Uterus (tissue), 4 donors: Measurements from ENCODE around the gene CDYL. TPM values are rescaled to one million over a fixed set of nuclear protein-coding genes. Genes with fewer than 3 reads are reported as not detected.

Experiments used
- DNase-seq, 2 donors: peaks; one replicate each; pipeline ENCODE4 v3.0.0-alpha.2; 2019 to 2020
- H3K27ac ChIP-seq, 2 donors: fragments of 200-600 bp; sonication (generic); 1 replicate in 1 of 2; 2 replicates in 1 of 2; pipeline ENCODE4 v1.5.1; 2016 to 2018
- H3K27me3 ChIP-seq, 2 donors: fragments of 200-600 bp; sonication (generic); one replicate each; pipeline ENCODE4 v1.5.1; 2018 to 2019; ENCODE audit warnings: control low read depth in 1 of 2
- H3K36me3 ChIP-seq, 2 donors: fragments of 200-600 bp; sonication (generic); one replicate each; pipeline ENCODE4 v1.5.1; 2019; ENCODE audit warnings: control low read depth in 1 of 2
- H3K4me1 ChIP-seq, 2 donors: fragments of 200-600 bp; sonication (generic); one replicate each; pipeline ENCODE4 v1.5.1; 2018 to 2019; ENCODE audit warnings: control low read depth in 1 of 2
- H3K4me3 ChIP-seq, 2 donors: fragments of 200-600 bp; sonication (generic); 1 replicate in 1 of 2; 2 replicates in 1 of 2; pipeline ENCODE4 v1.5.1; 2018 to 2019; ENCODE audit warnings: mild to moderate bottlenecking in 1 of 2
- H3K9me3 ChIP-seq, 2 donors: fragments of 200-600 bp; sonication (generic); one replicate each; pipeline ENCODE4 v1.5.1; 2019; ENCODE audit warnings: control low read depth in 1 of 2
- POLR2A ChIP-seq, 2 donors: fragments of 450-650 bp; IDR thresholded peaks; one replicate each; pipeline ENCODE4 v1.6.1; 2016; ENCODE audit warnings: antibody characterized with exemption in 2 of 2, mild to moderate bottlenecking in 1 of 2, moderate library complexity in 1 of 2
- intact Hi-C: fragments of 100-400 bp; cut with DNase I; formaldehyde crosslinking; loops from one replicate; pipeline ENCODE4 v1.15.1; 2023; ENCODE audit warnings: low total_unique reads
- total RNA-seq, 4 donors: library from RNA; depleted of rRNA in 3 of 4; stranded (reverse); fragments of >200 nt in 3 of 4; gene quantifications; one replicate each; pipeline versions ENCODE4 v1.1.0 to v1.2.4, GENCODE V29; 2014 to 2023
- TF ChIP-seq, protein P1 (sequence below), 4 experiments: fragments of 200-600 bp in 2 of 4; fragments of 450-650 bp in 2 of 4; sonication (generic) in 2 of 4; IDR thresholded peaks; one replicate each; pipeline ENCODE4 v1.5.1; 2016 to 2019; ENCODE audit warnings: antibody characterized with exemption in 4 of 4, mild to moderate bottlenecking in 2 of 4, moderate library complexity in 1 of 4
- donor health status: DM: yes; HTN: yes; CAD: no.

CDYL gene
- total RNA-seq, 4 donors from 2014 or later = 24.1 to 118 (median 42.3) TPM

DNA sequence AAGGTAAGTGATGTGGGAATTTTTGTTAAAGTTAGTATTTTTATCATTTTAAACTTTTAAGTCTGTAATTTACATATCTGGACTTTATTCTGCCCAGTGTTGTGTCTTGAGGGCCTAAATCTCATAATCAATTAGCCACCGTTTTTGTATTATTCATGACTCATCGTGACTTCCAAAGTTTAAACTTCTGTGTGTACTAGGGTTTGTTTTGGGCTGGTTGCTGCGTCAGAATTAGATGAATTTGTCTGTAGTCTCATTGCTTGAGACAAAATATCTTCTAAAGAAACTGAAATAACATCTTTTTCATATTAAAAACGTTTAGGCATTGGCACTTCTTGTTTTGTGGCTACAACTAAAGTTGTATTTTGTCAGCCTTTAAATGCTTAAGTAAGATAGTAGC is 41.3 kb downstream of the CDYL start:
- Histone ChIP-seq H3K9me3 (no peaks in the 10 kb centered on the region), H3K36me3 (no peaks in the 10 kb centered on the region), H3K27ac (no peak overlapping the region), H3K4me3 (no peak overlapping the region), H3K4me1 (no peaks in the 10 kb centered on the region), H3K27me3 (no peaks in the 10 kb centered on the region)
- intact Hi-C loops = no loop called here
- TF ChIP-seq, protein P1, sequence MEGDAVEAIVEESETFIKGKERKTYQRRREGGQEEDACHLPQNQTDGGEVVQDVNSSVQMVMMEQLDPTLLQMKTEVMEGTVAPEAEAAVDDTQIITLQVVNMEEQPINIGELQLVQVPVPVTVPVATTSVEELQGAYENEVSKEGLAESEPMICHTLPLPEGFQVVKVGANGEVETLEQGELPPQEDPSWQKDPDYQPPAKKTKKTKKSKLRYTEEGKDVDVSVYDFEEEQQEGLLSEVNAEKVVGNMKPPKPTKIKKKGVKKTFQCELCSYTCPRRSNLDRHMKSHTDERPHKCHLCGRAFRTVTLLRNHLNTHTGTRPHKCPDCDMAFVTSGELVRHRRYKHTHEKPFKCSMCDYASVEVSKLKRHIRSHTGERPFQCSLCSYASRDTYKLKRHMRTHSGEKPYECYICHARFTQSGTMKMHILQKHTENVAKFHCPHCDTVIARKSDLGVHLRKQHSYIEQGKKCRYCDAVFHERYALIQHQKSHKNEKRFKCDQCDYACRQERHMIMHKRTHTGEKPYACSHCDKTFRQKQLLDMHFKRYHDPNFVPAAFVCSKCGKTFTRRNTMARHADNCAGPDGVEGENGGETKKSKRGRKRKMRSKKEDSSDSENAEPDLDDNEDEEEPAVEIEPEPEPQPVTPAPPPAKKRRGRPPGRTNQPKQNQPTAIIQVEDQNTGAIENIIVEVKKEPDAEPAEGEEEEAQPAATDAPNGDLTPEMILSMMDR (IDR thresholded peaks at IDR 0.05) = no peak
- TF ChIP-seq POLR2A (IDR thresholded peaks at IDR 0.05) = no peak
- no peak for DNase-seq

DNA sequence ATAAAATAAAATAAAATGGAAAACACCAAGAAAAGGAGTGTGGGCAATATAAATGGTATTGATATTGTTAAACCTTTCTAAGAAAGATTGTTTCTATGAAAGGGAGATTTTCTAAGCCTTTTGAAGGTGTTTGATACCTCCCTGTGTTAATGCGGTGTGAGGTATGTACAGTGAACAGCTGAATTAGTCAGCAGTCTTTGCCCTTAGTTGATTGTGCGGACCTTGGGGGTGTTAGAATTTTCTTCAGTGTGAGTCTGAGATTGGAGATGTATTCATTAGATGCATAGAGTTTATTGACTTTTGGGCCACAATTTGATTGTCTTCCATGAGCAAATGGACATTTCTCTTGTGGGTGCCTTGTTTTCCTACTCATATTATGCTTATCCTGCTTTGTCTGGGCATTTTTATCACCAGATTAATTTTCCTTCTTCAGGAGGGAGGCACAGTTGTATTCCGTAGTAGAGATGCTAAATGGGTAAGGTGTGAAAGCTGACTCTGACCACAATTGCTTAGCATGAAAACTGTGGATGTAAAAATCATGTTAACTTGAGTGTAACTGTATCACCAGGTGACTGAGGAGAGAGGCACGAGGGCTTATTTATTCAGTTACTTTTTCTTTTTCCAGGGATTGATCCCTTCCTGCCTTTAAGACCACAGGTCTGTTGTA is 42.2 kb downstream of the CDYL start:
- TF ChIP-seq, protein P1 (IDR thresholded peaks at IDR 0.05) = no peak
- no peak for TF ChIP-seq POLR2A (IDR thresholded peaks at IDR 0.05)
- H3K9me3 ChIP-seq = no peaks in the 10 kb centered on the region
- no peaks in the 10 kb centered on the region for H3K4me1 ChIP-seq
- H3K27ac ChIP-seq = no peak overlapping the region
- H3K27me3 ChIP-seq = no peaks in the 10 kb centered on the region
- no peaks in the 10 kb centered on the region for H3K36me3 ChIP-seq
- intact Hi-C loops = no loop called here
- DNase-seq = no peak
- no peak overlapping the region for H3K4me3 ChIP-seq

DNA sequence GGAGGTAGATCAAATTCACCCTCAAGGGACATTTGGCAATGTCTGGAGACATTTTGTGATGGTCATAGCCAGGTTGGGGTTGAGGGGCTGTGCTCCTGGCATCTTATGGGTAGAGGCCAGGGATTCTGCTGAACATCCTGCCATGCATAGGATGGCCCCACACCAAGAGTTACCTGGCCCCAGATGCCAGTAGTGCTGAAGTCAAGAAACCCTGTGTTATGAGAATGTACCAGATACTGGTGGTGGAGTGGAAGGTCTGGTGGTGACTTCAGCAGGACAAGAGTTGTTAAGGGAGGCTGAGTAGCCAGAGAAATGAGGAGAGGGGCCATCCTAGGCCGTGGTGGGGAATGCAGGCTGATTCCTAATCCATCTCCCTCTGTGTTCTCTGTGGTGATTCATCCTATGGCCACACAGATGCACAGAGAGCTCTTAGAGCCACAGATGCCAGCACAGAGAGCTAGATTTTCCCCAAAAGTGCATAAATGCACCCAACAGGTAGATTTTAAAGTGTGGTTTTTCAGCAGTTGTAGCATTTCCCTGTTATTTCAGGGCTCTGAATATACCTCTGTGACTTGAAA is 43.6 kb downstream of the CDYL start:
- Histone ChIP-seq H3K4me3 (no peak overlapping the region), H3K27ac (no peak overlapping the region), H3K9me3 (no peaks in the 10 kb centered on the region), H3K4me1 (no peaks in the 10 kb centered on the region), H3K36me3 (no peaks in the 10 kb centered on the region), H3K27me3 (no peaks in the 10 kb centered on the region)
- DNase-seq = no peak
- intact Hi-C loops = no loop called here
- TF ChIP-seq POLR2A (IDR thresholded peaks at IDR 0.05) = no peak
- TF ChIP-seq, protein P1 (IDR thresholded peaks at IDR 0.05) = no peak

DNA sequence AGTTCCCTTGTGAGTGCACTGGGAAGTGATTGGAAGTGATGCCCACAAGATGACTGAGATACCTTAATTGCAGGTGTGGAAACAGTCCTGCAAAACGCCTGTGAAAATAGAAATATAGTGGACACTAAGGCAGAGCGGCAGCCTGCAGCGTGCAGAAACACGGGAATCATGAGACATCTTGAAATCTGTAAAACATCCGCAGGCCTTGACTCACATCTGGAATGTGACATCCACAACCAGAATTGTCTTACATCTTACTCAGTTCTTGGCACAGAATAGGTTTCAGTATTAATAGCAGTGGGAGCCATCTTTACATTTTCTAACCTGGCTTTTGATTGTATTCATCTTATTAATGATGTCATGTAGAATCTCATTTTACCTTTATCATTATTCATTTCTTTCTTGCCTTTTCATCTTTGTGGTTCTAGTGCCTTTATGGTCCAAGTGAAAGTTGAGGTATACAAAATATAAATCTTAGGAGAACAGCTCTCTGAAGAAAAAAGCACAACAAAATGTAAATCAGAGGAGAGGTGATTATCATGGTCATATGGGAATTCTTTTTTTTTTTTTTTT is 44.6 kb downstream of the CDYL start:
- Histone ChIP-seq H3K9me3 (no peaks in the 10 kb centered on the region), H3K4me1 (no peaks in the 10 kb centered on the region), H3K36me3 (no peaks in the 10 kb centered on the region), H3K27me3 (no peaks in the 10 kb centered on the region), H3K4me3 (no peak overlapping the region), H3K27ac (no peak overlapping the region)
- intact Hi-C loops = no loop called here
- DNase-seq = no peak
- TF ChIP-seq POLR2A (IDR thresholded peaks at IDR 0.05) = no peak
- TF ChIP-seq, protein P1 (IDR thresholded peaks at IDR 0.05) = no peak

DNA sequence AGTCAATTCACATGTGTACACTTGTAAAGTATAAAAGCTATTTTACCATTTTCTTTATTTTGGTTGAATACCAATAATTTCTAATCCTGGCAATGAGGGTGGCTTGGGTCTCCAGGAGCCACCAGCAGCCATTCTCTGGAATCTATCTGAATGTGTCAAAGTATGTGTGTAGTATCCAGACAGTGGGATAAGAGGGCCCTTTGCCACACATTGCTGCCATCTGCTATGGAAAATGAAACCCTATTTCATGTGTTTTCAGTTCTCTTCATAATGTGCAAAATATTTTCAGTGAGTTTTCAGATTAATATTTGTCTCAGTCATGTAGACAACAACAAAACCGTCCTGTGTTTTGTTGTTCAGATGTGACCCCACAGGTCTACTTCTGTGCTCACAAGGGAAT is 46.3 kb downstream of the CDYL start:
- Histone ChIP-seq H3K27me3 (no peaks in the 10 kb centered on the region), H3K4me1 (no peaks in the 10 kb centered on the region), H3K9me3 (peaks cover 0 to 5% of the 10 kb centered on the region in 2 donors), H3K4me3 (no peak overlapping the region), H3K27ac (no peak overlapping the region), H3K36me3 (no peaks in the 10 kb centered on the region)
- intact Hi-C loops = no loop called here
- TF ChIP-seq, protein P1 (IDR thresholded peaks at IDR 0.05) = no peak
- TF ChIP-seq POLR2A (IDR thresholded peaks at IDR 0.05) = no peak
- no peak for DNase-seq
